HepG2 (cell line): ENCODE measurements around the gene MARCHF9. TPM values are rescaled to one million over a fixed set of nuclear protein-coding genes. Genes with fewer than 3 reads are reported as not detected.

Source experiments
- DMAP1 ChIP-seq: IDR thresholded peaks from 2 replicates; pipeline ENCODE4 v1.6.1; 2016
- DZIP1 ChIP-seq: sonication (generic); formaldehyde crosslinking; IDR thresholded peaks from 2 replicates; pipeline ENCODE4 v1.5.0; 2020; ENCODE audit warnings: mild to moderate bottlenecking, missing genetic modification reagents
- FLYWCH1 ChIP-seq: sonication (generic); formaldehyde crosslinking; IDR thresholded peaks from 2 replicates; pipeline ENCODE4 v1.8.1; 2023; ENCODE audit warnings: mild to moderate bottlenecking, missing genetic modification reagents
- KLF13 ChIP-seq: sonication (generic); formaldehyde crosslinking; IDR thresholded peaks from 2 replicates; pipeline ENCODE4 v1.4.0; 2020; ENCODE audit warnings: mild to moderate bottlenecking, missing genetic modification reagents
- LCORL ChIP-seq, 2 experiments: fragments of 450-650 bp in 1 of 2; sonication (generic) in 1 of 2; formaldehyde crosslinking in 1 of 2; IDR thresholded peaks; 2 replicates each; pipeline versions ENCODE4 v1.5.0 to v1.6.1; 2017 to 2020; ENCODE audit warnings: antibody characterized with exemption in 1 of 2, missing genetic modification reagents in 1 of 2
- PRDM15 ChIP-seq: sonication (generic); formaldehyde crosslinking; IDR thresholded peaks from 2 replicates; pipeline ENCODE4 v1.4.0; 2020; ENCODE audit warnings: missing genetic modification reagents
- TBP ChIP-seq: sonication (generic); formaldehyde crosslinking; IDR thresholded peaks from 2 replicates; pipeline ENCODE4 v1.5.0; 2020; ENCODE audit warnings: missing genetic modification reagents
- THYN1 ChIP-seq: sonication (generic); formaldehyde crosslinking; IDR thresholded peaks from 2 replicates; pipeline ENCODE4 v1.8.1; 2023; ENCODE audit warnings: low read depth, mild to moderate bottlenecking, moderate library complexity, missing genetic modification reagents, borderline replicate concordance
- ZBTB43 ChIP-seq: sonication (generic); formaldehyde crosslinking; conservative IDR thresholded peaks from 2 replicates; pipeline ENCODE4 v1.4.0; 2020; ENCODE audit warnings: missing genetic modification reagents
- ZNF570 ChIP-seq: sonication (generic); formaldehyde crosslinking; IDR thresholded peaks from 2 replicates; pipeline ENCODE4 v1.4.0; 2020; ENCODE audit warnings: mild to moderate bottlenecking, missing genetic modification reagents, borderline replicate concordance
- ZNF790 ChIP-seq: sonication (generic); formaldehyde crosslinking; IDR thresholded peaks from 2 replicates; pipeline ENCODE4 v1.8.0; 2022; ENCODE audit warnings: missing genetic modification reagents, mild to moderate bottlenecking, borderline replicate concordance
- polyA plus RNA-seq, 8 experiments: library from polyadenylated mRNA; depleted of rRNA in 3 of 8; stranded (reverse) in 7 of 8; unstranded in 1 of 8; fragments of >200 nt; fragmentation: Illumina TruSeq in 4 of 8; extraction: Trizol in 4 of 8; gene quantifications; 2 replicates each; pipeline versions ENCODE4 v1.2.1 to v1.2.3, GENCODE V29; 2011 to 2016; ENCODE audit warnings: low read depth in 4 of 8, missing spikeins in 1 of 8, mixed read lengths in 1 of 8; ENCODE audit not compliant: insufficient read depth in 1 of 8
- total RNA-seq, 5 experiments: library from RNA; depleted of rRNA; stranded (reverse); fragments of >200 nt; fragmentation: Illumina TruSeq; extraction: Trizol; gene quantifications; 2 replicates each; pipeline ENCODE4 v1.2.3, GENCODE V29; 2016; ENCODE audit warnings: low read depth in 1 of 5
- TF ChIP-seq, protein P1 (sequence below): sonication (generic); formaldehyde crosslinking; IDR thresholded peaks from 2 replicates; pipeline ENCODE4 v1.4.0; 2020; ENCODE audit warnings: missing genetic modification reagents, borderline replicate concordance
- TF ChIP-seq, protein P2 (sequence below), 2 experiments: fragments of 450-650 bp in 1 of 2; sonication (generic) in 1 of 2; formaldehyde crosslinking; IDR thresholded peaks; 2 replicates each; pipeline versions ENCODE4 v1.5.0 to v1.8.0; 2020 to 2022; ENCODE audit warnings: mild to moderate bottlenecking in 1 of 2, missing genetic modification reagents in 1 of 2

Gene MARCHF9
- total and polyA plus RNA-seq, 2 of the 13 experiments (the other 11 are each of a cell fraction or from before 2014, with no cell fraction given) = 5.7 to 9.6 TPM

GRCh38 chr12:57755454-57756372 is 810 bp downstream of the MARCHF9 start (continued):
- 0 out of 2 replicates have a peak, but pooled peaks have one; percentile 42 for TF ChIP-seq PRDM15
- TF ChIP-seq ZNF570 = no peak
- 0 out of 2 replicates have a peak, but pooled peaks have one; percentile 40 for TF ChIP-seq KLF13 (CRISPR knock-in tag)
- no peak for TF ChIP-seq DZIP1 (CRISPR knock-in tag)
- no peak; the same call in 1 of the 2 replicates for TF ChIP-seq ZBTB43 (CRISPR knock-in tag)
- TF ChIP-seq LCORL (IDR thresholded peaks at IDR 0.05) = no peak
- TF ChIP-seq LCORL (CRISPR knock-in tag; IDR thresholded peaks at IDR 0.05) = peak; percentile 45; the same call in 1 of the 2 replicates
- no peak for TF ChIP-seq FLYWCH1
- peak; percentile 73 for TF ChIP-seq DMAP1
- TF ChIP-seq THYN1 = no peak
- TF ChIP-seq ZNF790 = no peak
- TF ChIP-seq, protein P1, sequence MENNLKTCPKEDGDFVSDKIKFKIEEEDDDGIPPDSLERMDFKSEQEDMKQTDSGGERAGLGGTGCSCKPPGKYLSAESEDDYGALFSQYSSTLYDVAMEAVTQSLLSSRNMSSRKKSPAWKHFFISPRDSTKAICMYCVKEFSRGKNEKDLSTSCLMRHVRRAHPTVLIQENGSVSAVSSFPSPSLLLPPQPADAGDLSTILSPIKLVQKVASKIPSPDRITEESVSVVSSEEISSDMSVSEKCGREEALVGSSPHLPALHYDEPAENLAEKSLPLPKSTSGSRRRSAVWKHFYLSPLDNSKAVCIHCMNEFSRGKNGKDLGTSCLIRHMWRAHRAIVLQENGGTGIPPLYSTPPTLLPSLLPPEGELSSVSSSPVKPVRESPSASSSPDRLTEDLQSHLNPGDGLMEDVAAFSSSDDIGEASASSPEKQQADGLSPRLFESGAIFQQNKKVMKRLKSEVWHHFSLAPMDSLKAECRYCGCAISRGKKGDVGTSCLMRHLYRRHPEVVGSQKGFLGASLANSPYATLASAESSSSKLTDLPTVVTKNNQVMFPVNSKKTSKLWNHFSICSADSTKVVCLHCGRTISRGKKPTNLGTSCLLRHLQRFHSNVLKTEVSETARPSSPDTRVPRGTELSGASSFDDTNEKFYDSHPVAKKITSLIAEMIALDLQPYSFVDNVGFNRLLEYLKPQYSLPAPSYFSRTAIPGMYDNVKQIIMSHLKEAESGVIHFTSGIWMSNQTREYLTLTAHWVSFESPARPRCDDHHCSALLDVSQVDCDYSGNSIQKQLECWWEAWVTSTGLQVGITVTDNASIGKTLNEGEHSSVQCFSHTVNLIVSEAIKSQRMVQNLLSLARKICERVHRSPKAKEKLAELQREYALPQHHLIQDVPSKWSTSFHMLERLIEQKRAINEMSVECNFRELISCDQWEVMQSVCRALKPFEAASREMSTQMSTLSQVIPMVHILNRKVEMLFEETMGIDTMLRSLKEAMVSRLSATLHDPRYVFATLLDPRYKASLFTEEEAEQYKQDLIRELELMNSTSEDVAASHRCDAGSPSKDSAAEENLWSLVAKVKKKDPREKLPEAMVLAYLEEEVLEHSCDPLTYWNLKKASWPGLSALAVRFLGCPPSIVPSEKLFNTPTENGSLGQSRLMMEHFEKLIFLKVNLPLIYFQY (CRISPR knock-in tag) = 0 out of 2 replicates have a peak, but pooled peaks have one; percentile 22
- TF ChIP-seq, protein P2, sequence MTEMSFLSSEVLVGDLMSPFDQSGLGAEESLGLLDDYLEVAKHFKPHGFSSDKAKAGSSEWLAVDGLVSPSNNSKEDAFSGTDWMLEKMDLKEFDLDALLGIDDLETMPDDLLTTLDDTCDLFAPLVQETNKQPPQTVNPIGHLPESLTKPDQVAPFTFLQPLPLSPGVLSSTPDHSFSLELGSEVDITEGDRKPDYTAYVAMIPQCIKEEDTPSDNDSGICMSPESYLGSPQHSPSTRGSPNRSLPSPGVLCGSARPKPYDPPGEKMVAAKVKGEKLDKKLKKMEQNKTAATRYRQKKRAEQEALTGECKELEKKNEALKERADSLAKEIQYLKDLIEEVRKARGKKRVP (CRISPR knock-in tag; IDR thresholded peaks at IDR 0.05) = no peak
- TF ChIP-seq TBP = no peak
